GM12874 (cell line): Measurements from ENCODE around the gene TRMT1.

Experiments used
- TF ChIP-seq, protein P1 (sequence below): IDR thresholded peaks from 2 replicates; pipeline ENCODE4 v1.5.1; 2011; ENCODE audit warnings: low read depth, mild to moderate bottlenecking, control low read depth, low read length, moderate library complexity; ENCODE audit not compliant: insufficient read depth

TRMT1 gene

DNA sequence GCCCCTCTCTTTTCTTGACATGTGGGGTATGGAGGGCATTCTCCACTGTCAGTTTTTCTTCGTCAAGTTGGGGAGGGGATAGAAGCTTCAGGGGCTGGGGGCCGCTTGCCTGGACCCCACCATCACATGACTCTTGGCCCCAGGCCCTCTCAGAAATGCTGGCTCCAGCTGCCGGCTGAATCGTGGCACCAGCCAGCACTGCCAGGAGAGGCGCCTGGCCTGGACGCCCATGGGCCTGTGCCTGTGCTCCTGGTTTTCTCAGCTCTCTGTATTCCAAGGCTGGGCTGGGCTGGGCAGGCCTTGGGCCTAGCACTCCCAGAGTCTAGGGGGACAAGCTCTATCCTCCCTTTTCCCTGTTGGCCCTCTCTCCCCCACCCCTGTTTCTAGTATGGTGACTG, 52.4 kb downstream of the TRMT1 start:
- TF ChIP-seq, protein P1, sequence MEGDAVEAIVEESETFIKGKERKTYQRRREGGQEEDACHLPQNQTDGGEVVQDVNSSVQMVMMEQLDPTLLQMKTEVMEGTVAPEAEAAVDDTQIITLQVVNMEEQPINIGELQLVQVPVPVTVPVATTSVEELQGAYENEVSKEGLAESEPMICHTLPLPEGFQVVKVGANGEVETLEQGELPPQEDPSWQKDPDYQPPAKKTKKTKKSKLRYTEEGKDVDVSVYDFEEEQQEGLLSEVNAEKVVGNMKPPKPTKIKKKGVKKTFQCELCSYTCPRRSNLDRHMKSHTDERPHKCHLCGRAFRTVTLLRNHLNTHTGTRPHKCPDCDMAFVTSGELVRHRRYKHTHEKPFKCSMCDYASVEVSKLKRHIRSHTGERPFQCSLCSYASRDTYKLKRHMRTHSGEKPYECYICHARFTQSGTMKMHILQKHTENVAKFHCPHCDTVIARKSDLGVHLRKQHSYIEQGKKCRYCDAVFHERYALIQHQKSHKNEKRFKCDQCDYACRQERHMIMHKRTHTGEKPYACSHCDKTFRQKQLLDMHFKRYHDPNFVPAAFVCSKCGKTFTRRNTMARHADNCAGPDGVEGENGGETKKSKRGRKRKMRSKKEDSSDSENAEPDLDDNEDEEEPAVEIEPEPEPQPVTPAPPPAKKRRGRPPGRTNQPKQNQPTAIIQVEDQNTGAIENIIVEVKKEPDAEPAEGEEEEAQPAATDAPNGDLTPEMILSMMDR = no peak

DNA sequence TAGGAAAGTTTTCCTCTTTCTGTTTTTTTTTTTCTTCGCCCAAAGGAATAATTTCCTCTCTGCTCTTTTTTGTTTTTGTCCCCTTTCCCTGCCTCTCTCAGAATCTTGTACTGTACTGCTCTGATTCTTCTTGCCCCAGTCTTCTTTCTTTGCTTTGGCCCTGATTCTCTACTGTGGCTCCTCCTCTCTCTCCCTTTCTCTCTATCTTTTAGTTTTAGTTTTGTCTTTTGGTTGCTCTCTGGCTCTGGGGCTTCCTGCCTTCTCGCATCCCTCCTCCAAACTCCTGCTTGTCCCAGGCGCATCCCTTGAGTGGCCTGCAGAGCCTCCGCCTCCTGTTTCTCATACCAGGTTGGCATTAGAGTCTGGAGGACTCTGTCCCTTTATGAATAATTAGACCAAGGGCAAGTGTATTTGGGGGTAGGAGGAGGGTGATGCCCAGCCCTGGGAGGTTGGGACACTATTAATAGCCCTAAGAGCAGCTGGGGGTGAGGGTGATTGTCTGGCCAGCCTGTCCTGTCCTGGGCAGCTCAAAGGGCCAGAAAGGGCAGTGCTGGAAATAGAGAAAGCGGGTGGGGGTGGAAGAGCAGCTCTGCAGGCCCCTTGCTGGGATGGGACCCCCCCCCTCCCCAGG, 53.0 kb downstream of the TRMT1 start:
- TF ChIP-seq, protein P1 = no peak

DNA sequence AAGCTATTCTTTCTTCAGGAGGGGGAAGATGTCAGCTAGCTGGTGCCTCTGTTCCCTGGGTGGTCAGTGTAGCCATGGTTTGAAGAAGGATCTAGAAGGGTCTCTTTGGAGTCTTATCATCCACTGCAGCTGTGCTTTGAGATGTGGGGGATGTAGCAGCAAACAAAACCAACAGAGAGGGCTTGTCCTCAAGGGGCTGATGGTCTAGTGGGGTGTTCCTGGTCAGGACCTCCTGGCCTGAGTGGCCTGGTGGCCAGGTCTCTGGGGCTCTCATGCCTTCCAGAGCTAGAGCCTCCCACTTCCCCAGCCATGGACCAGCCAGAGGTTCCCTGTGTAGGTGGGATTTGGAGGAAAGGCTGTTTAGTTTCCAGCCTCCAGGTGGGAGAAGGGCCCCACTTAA, 54.2 kb downstream of the TRMT1 start:
- TF ChIP-seq, protein P1 = no peak

DNA sequence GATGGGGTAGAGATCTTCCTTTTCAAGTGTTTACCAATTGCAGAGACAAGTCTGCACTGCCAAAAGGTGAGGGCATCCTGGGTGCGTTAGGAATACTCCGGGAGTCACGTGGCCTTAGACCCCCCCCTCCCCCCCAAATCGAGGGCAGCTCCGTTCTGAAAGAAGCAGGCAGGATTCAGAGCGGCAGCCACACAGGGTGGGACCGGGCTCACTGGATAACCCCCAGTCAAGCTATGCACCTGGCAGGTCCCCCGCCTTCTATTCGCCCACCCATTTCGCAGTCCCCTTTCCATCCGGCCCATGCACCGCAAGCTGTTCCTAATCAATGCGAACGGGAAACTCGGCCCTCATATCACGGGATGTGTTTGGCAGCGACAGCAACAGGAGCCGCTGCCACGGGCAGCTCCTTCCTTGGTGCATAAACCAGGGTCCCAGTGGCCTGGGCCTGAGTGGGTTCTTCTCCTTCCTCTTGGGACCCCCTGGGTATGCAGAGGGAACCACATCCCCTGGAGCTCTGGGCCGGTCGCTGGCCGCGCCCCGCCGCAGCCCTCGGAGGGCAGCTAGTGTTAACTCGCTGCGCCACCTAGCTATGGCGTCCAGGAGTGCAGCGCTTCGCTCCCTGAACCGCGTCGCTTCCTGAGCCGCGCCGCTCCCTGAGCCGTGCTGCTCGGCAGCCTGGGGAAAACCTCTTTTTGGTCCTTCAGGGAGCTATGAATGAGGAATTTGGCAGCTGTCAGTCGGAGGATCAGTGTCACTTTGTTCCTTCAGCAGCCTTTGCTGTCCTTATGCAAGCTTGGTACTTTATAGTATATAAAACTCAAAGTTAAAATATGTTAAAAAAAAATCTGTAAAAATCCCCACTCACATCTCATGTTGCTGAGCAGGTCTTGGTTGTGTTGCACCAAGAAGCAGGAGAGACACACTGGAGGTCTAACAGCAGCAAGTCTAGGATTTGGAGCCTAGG, 55.3 kb downstream of the TRMT1 start:
- TF ChIP-seq, protein P1 = peak; percentile 98

DNA sequence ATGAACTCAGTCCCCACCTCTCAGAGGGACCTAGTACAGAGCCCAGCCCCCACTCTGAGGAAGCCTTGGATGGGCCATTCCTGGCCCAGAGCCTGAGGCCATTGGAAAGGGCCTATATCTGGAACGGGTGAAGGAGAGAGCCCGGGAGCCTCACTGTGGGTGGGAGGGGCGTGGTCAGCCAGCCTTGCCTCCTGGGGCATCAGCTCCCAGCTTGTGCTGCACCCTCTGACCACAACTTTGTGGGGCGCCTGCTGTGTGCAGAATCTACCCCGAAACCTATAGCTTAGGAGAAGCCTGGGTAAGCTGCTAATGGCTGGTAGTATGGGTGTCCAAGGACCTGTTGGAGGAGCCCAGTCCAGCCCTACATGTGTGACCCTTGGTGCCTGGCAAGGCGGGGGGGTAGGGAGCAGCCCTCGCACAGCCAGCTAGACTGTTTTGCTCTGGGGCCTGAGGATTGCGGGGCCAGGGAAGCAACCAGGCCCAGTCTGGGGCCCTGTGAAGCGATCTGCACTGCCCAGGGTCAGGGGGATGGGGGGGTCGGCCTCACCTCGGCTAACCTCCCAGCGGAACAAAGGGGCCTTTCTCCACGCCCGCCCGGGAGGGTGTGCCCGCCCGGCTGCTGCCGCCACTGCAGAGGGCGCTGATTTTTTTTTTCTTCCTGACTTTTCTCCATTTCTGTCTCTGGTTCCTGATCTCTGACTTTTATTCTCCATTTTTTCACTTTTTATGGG, 56.1 kb downstream of the TRMT1 start:
- TF ChIP-seq, protein P1 = no peak

DNA sequence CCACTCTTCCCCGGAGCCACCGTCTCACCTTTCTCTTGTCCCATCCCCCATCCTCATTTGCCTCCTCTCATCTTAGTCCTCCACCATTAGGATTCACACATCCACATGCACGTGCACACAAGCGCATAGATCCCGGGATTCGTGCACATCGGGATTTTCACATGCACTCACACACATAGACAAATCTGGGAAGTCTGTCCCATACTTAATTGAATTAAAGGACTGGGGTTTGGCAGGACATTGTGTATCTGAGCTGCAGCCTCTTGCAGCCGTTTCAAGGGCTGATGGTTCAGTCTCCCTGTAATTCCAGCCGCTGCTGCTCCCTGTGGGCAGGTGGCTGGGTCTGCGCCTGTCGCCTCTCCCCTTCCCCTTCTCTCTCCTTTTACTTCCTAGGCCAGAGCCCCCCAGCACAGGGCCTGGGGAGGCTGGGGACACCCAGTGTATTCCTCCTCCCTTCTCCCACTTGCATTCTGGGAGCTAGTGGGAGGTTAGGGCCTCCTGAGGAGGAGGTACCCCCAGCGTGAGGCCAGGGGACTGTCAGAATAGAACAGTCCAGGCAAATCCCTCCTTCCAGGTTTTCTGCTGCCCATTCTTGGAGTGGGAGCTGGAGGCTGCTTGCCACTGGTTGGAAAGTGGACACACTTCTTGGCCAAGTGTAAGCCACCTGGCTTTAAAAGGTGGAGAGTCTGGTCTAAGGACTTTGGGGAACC, 57.4 kb downstream of the TRMT1 start:
- TF ChIP-seq, protein P1 = no peak
